ENCODE results near the gene ZSCAN5C. TPM values are rescaled to one million over a fixed set of nuclear protein-coding genes. Genes with fewer than 3 reads are reported as not detected.

The ZSCAN5C gene, protein sequence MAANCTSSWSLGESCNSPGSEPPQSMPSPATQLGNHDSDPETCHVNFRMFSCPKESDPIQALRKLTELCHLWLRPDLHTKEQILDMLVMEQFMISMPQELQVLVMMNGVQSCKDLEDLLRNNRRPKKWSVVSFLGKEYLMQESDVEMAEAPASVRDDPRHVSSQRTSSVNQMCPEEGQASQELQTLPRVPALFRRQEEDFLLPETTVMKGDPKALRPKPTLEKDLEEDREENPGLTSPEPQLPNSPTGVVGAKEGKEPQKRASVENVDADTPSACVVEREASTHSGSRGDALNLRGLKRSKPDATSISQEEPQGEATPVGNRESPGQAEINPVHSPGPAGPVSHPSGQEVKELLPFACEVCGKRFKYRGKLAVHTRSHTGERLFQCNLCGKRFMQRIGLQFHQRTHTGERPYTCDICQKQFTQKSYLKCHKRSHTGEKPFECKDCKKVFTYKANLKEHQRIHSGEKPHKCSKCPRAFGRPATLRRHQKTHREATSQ
- total RNA-seq (2022) (not detected in 2 replicates), Bru-seq, nascent RNA (not detected), BruChase-seq, experiment 1, labeled RNA remaining after a 6-hour chase (not detected), BruChase-seq, experiment 2, labeled RNA remaining after a 2-hour chase (not detected)
- long read RNA-seq: 0 reads

DNA sequence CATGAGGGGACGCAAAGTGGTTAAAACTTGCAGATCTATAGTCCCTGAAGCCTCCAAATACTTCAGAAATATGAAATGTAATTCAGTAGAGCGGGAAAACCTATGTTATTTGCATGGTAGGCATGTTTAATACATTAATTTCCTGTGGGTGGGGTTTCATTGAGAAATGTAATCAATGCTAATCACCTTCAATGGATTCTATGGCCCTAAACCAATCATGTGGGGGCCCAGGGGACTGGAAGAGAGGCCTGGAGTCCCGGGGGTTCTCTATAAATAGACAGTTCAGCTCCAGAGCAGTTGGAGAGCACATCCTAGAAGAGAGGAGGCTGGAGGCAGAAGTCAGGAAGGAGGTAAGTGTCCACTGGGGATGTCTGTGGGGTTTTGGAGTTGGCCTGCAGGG, at the start of gene ZSCAN5C:
TSS of gene ZSCAN5C (plus strand) at position 301 of the 400 bp plus-strand sequence. CDS start 3,641 bp downstream, outside the sequence.
- no peak within 1 kb of the TSS for H3K27ac Mint-ChIP-seq (ENCODE audit: low read depth, unreplicated experiment)

DNA sequence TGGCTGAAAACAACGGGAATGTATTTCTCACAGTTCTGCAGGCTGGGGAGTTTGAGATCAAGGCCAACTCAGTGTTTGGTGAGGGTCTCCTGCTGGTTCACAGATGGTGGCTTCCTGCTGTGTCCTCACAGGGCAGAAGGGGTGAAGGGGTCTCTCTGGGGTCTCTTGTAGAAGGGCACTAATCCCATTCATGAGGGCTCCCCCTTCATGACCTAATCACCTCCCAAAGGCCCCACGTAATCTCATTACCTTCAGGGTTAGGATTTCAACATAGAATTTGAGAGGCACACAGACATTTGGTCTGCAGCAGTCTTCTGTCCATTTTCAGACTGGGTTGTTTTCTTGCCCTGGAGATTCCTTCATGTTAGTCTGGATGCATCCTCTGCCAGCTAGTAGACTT, 49.4 kb upstream of the ZSCAN5C start:
- Mint-ChIP-seq H3K4me1 (ENCODE audit: insufficient read depth, unreplicated experiment) (no peaks in the 10 kb centered on the region), H3K27ac (ENCODE audit: low read depth, unreplicated experiment) (no peak overlapping the region), H3K9me3 (ENCODE audit: unreplicated experiment) (no peaks in the 10 kb centered on the region), H3K36me3 (ENCODE audit: insufficient read depth, unreplicated experiment) (peaks cover 19% of the 10 kb centered on the region), H3K4me3 (ENCODE audit: unreplicated experiment) (no peak overlapping the region), H3K27me3 (ENCODE audit: insufficient read depth, unreplicated experiment) (no peaks in the 10 kb centered on the region)
- TF ChIP-seq, protein P1, sequence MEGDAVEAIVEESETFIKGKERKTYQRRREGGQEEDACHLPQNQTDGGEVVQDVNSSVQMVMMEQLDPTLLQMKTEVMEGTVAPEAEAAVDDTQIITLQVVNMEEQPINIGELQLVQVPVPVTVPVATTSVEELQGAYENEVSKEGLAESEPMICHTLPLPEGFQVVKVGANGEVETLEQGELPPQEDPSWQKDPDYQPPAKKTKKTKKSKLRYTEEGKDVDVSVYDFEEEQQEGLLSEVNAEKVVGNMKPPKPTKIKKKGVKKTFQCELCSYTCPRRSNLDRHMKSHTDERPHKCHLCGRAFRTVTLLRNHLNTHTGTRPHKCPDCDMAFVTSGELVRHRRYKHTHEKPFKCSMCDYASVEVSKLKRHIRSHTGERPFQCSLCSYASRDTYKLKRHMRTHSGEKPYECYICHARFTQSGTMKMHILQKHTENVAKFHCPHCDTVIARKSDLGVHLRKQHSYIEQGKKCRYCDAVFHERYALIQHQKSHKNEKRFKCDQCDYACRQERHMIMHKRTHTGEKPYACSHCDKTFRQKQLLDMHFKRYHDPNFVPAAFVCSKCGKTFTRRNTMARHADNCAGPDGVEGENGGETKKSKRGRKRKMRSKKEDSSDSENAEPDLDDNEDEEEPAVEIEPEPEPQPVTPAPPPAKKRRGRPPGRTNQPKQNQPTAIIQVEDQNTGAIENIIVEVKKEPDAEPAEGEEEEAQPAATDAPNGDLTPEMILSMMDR (IDR thresholded peaks at IDR 0.05; ENCODE audit: unreplicated experiment): no peak
- no peak for DNase-seq (ENCODE audit: unreplicated experiment)
- ChIA-PET CTCF (interaction anchor here (0.9 kb wide), 1 partner anchor 74 kb away, joined by 4 read pairs; no protein-coding TSS in a partner anchor), POLR2A (no interaction called here)
- intact Hi-C loops (cut with micrococcal nuclease): no loop called here
- BruUV-seq (replicated peaks): no TSS peak

More for the DNA sequence above, at the start of gene ZSCAN5C:
- H3K36me3 Mint-ChIP-seq (ENCODE audit: insufficient read depth, unreplicated experiment): no peaks in the 10 kb centered on the region
- H3K4me3 Mint-ChIP-seq (ENCODE audit: unreplicated experiment): no peak within 1 kb of the TSS
- TF ChIP-seq, protein P1 (IDR thresholded peaks at IDR 0.05; ENCODE audit: unreplicated experiment): no peak
- ChIA-PET POLR2A (no interaction called here), CTCF (no interaction called here)
- intact Hi-C loops (cut with micrococcal nuclease): no loop called here
- H3K9me3 Mint-ChIP-seq (ENCODE audit: unreplicated experiment): peaks cover 22% of the 10 kb centered on the region
- DNase-seq (ENCODE audit: unreplicated experiment): no peak
- no peaks in the 10 kb centered on the region for H3K27me3 Mint-ChIP-seq (ENCODE audit: insufficient read depth, unreplicated experiment)
- no TSS peak for BruUV-seq (replicated peaks)
- no peaks in the 10 kb centered on the region for H3K4me1 Mint-ChIP-seq (ENCODE audit: insufficient read depth, unreplicated experiment)

DNA sequence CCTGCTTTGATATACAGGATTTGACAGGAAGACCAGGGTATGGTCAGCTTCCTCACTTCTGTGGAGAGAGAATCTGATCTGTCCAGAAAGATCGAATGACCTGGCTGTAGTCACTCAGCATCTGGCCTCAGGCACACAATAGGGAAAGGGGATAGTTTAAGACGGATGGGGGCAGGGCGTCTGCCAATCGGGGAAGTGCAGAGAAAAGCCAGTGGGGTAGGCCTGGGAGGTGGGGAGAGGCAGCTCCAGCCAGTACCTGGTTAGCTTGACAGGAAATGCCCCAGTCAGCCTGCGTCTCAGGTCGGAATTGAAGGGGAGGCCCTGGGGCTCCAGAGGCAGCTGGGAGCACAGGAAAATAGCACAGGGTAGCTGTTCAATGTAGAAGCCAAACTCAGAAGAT, 48.6 kb upstream of the ZSCAN5C start:
- no TSS peak for BruUV-seq (replicated peaks)
- no peaks in the 10 kb centered on the region for H3K9me3 Mint-ChIP-seq (ENCODE audit: unreplicated experiment)
- H3K4me3 Mint-ChIP-seq (ENCODE audit: unreplicated experiment): no peak overlapping the region
- H3K27ac Mint-ChIP-seq (ENCODE audit: low read depth, unreplicated experiment): no peak overlapping the region
- no peak for DNase-seq (ENCODE audit: unreplicated experiment)
- ChIA-PET CTCF (no interaction called here), POLR2A (no interaction called here)
- no peaks in the 10 kb centered on the region for H3K4me1 Mint-ChIP-seq (ENCODE audit: insufficient read depth, unreplicated experiment)
- peaks cover 17% of the 10 kb centered on the region for H3K36me3 Mint-ChIP-seq (ENCODE audit: insufficient read depth, unreplicated experiment)
- H3K27me3 Mint-ChIP-seq (ENCODE audit: insufficient read depth, unreplicated experiment): no peaks in the 10 kb centered on the region
- intact Hi-C loops (cut with micrococcal nuclease): no loop called here
- TF ChIP-seq, protein P1 (IDR thresholded peaks at IDR 0.05; ENCODE audit: unreplicated experiment): no peak

DNA sequence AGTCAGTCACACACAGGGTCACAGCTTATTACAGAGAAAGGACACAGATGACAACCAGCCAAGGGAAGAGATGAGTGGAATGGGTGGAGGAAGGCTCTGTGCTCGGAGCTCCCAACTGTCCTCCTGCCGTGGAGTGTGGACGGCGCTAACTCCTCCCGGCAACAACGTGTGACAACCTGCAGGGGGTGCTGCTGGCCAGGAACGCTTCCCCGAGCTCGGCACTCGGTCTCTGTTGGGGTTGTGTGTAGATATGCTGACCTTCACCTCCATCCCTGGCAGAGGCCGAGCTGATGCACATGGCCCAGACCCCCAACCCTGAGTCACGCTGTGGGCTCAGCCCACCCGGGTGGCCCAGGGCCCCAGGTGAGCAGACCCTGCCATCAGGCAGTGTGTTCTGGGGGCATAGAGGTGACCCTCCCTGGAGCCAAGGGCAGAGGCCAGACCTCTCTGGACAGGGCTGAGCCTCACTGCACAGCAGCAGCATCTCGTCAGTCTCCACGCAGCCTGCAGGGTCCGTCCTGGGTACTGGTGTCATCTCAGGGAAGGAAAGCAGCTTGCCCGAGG, 46.9 kb upstream of the ZSCAN5C start:
- CTCF ChIA-PET: interaction anchor here (0.7 to 2.1 kb wide), 3 partner anchors 9 to 285 kb away, joined by 3 to 9 read pairs (median 3); no protein-coding TSS in a partner anchor
- POLR2A ChIA-PET: interaction anchor here (0.9 kb wide), 1 partner anchor 12 kb away, joined by 3 read pairs; no protein-coding TSS in a partner anchor
- no peak overlapping the region for H3K27ac Mint-ChIP-seq (ENCODE audit: low read depth, unreplicated experiment)
- H3K36me3 Mint-ChIP-seq (ENCODE audit: insufficient read depth, unreplicated experiment): peaks cover 11% of the 10 kb centered on the region
- no TSS peak for BruUV-seq (replicated peaks)
- H3K4me1 Mint-ChIP-seq (ENCODE audit: insufficient read depth, unreplicated experiment): no peaks in the 10 kb centered on the region
- no peaks in the 10 kb centered on the region for H3K27me3 Mint-ChIP-seq (ENCODE audit: insufficient read depth, unreplicated experiment)
- TF ChIP-seq, protein P1 (IDR thresholded peaks at IDR 0.05; ENCODE audit: unreplicated experiment): peak; percentile 36
- intact Hi-C loops (cut with micrococcal nuclease): no loop called here
- H3K9me3 Mint-ChIP-seq (ENCODE audit: unreplicated experiment): no peaks in the 10 kb centered on the region
- no peak for DNase-seq (ENCODE audit: unreplicated experiment)
- no peak overlapping the region for H3K4me3 Mint-ChIP-seq (ENCODE audit: unreplicated experiment)

Measured in MCF 10A (cell line).